Astrocyte of the spinal cord (primary cell): ENCODE measurements around the gene CFAP70.

Source experiments
- DNase-seq: peaks from one replicate; pipeline ENCODE4 v3.0.0; 2011; ENCODE audit warnings: low read depth, low spot score
- H3K4me3 ChIP-seq: 2 replicates; pipeline ENCODE4 v1.5.1; 2011; ENCODE audit warnings: low read depth, mild to moderate bottlenecking, low read length, moderate library complexity
- CTCF ChIP-seq: IDR thresholded peaks from 2 replicates; pipeline ENCODE4 v1.5.1; 2012; ENCODE audit warnings: low read depth, mild to moderate bottlenecking, low read length, inconsistent platforms
- in situ Hi-C: cut with HindIII; loops from 2 replicates; pipeline ENCODE4 v1.10.0; 2017; ENCODE audit warnings: low sequenced_read_pairs

CFAP70 gene

GRCh38 chr10:73310475-73310874 is 48.2 kb downstream of the CFAP70 start:
- no peak for DNase-seq
- TF ChIP-seq CTCF, result no peak
- in situ Hi-C loops, result no loop called here
- H3K4me3 ChIP-seq, result no peak overlapping the region

DNA sequence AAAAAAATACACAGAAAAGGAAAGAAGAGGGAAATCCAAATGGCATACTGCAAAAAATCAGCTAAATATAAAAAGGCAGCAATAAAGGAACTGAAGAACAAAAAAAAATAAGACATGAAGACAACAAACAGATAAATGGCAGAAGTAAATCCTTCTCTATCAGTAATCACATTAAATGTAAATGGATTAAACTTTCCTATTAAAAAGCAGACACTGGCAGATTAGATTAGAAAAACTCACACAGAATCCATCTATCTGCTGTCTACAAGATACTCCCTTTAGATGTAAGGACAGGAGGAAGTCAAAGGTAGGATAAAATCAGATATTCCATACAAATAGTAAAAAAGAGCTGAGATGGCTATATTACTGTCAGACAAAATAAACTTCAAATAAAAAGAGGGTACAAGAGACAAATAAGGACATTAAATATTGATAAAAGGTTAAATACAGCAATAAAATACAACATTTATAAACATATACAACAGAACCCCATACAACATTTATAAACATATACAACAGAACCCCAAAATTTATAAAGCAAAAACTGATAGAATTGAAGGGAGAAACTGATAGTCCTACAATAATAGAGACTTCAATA is 51.4 kb downstream of the CFAP70 start:
- no peak for DNase-seq
- in situ Hi-C loops, result no loop called here
- no peak for TF ChIP-seq CTCF

GRCh38 chr10:73306171-73306708 is 52.4 kb downstream of the CFAP70 start:
- no peak overlapping the region for H3K4me3 ChIP-seq
- TF ChIP-seq CTCF, result no peak
- no peak for DNase-seq
- in situ Hi-C loops, result no loop called here

More for the DNA sequence above, 51.4 kb downstream of the CFAP70 start:
- H3K4me3 ChIP-seq, result no peak overlapping the region

DNA sequence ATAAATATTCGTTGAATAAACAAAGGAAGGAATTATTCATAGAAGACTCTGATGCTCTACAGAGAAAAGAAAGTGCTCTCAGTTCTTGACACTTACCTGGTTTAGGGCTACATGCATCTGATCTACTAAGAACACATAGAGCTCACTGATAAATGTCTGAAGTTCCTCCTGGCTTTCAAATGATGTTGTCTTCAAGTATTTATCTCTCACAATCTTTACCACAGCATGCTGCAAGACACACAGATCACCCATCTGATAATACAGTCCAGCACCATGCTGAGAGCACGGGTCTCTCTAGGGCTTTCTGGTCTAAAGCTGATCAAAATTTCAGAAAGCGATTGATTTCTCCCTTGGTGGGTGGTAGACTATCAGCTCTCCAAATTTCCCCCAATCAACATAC is 61.7 kb downstream of the CFAP70 start:
- DNase-seq, result no peak
- no peak overlapping the region for H3K4me3 ChIP-seq
- in situ Hi-C loops, result no loop called here
- no peak for TF ChIP-seq CTCF

DNA sequence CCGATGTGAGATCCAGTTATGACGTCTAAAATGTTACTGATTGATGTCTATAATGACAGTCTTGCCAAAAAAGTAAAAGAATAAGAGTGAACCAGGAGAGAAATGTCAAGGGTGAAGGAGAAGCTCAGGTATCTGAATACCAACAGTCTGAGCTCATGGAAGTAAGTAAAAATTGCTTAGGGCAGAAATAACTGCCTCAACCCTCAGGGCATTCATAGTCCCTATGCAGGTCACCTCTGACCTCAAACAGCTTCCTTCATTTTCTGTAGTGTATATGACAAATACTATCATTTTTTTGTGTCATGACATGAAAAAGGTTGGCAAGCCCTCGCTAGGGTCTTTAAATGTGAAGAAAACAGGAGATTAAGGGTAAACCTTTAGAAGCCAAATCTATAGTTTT is 65.2 kb downstream of the CFAP70 start:
- DNase-seq, result no peak
- in situ Hi-C loops, result no loop called here
- H3K4me3 ChIP-seq, result no peak overlapping the region
- TF ChIP-seq CTCF, result no peak

GRCh38 chr10:73289958-73290357 is 68.7 kb downstream of the CFAP70 start:
- no peak overlapping the region for H3K4me3 ChIP-seq
- in situ Hi-C loops, result no loop called here
- TF ChIP-seq CTCF, result no peak
- DNase-seq, result no peak
